22Rv1 (cell line): ENCODE measurements around the gene ZFHX3.

Source experiments
- CTCF ChIP-seq: fragments of 450-650 bp; IDR thresholded peaks from 2 replicates; pipeline ENCODE4 v1.5.1; 2017; ENCODE audit warnings: mild to moderate bottlenecking
- ZFX ChIP-seq: fragments of 450-650 bp; IDR thresholded peaks from 2 replicates; pipeline ENCODE4 v1.6.1; 2017; ENCODE audit warnings: antibody characterized with exemption, borderline replicate concordance

DNA sequence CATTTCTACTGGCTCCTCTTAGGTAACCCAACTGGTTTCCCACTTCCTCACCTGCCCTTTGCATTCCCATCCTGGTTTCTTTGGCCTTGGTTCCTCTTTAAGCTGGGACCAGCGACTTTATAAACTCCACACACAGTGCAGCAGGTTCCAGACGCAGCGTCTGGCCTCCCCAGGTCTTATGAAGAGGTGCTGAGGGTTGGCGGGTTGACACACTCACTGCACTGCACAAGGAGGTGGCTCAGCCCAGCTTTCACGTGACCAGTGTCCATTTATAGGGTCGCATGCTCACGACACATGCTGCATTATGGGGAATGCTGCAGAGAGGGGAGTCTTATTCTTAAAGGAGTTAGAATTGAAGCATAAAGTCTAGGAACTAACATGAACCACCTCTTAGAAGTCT lies 70.8 kb downstream of the ZFHX3 start:
- no peak for TF ChIP-seq CTCF
- TF ChIP-seq ZFX: no peak
